CD4-positive, alpha-beta T cell treated with Interleukin-6 at 100 ng/mL for 8 hours (primary cell): ENCODE data around the gene RAB12.
"Not testable (repeated sequence)": the region's sequence is repeated elsewhere in the genome, so short reads cannot be mapped to it uniquely, and the experiment has no call there.

Source experiments
- DNase-seq: peaks from one replicate; pipeline ENCODE4 v3.0.0-alpha.2; 2020; ENCODE audit warnings: mixed read lengths, low spot score

RAB12 gene

GRCh38 chr18:8647359-8647758 lies 38.1 kb downstream of the RAB12 start:
- DNase-seq = not testable (repeated sequence)

DNA sequence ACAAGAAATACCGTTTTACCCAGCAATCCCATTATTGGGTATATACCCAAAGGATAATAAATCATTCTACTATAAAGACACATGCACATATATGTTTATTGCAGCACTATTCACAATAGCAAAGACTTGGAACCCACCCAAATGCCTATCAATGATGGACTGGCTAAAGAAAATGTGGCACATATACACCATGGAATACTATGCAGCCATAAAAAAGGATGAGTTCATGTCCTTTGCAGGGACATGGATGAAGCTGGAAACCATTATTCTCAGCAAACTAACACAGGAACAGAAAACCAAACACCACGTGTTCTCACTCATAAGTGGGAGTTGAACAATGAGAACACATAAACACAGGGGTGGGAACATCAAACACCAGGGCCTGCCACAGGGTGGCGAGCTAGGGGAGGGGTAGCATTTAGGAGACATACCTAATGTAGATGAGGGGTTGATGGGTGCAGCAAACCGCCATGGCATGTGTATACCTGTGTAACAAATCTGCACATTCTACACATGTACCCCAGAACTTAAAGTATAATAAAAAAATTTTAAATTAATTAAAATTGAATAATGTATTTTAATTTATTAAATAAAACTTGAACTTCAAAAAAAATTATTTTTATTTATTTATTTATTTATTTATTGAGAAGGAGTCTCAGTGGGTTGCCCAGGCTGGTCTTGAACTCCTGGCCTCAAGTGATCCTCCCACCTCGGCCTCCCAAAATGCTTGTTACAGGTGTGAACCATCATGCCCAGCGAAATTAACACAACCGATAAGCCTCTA lies 42.4 kb downstream of the RAB12 start:
- not testable (repeated sequence) for DNase-seq

GRCh38 chr18:8654503-8655451 lies 45.5 kb downstream of the RAB12 start:
- peak; percentile 8 for DNase-seq

DNA sequence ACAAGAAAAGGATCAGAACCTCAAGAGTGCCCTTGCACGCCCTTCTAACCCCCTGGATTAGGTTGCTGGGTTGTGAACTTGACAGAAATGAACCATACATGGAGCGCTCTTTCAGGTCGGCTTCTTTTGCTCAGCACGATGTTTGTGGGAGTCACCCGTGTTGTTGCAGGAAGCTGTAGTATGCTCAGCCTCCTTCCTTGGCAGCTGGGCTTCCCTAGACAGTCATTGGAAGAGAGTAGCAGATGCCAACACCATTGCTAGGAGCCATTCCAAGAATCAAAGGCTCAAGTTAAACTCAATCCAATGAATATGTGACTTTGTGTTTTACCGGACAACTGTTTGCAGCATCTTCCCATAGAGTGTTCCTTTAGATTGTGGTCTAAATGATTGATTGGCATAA lies 47.0 kb downstream of the RAB12 start:
- no peak for DNase-seq

DNA sequence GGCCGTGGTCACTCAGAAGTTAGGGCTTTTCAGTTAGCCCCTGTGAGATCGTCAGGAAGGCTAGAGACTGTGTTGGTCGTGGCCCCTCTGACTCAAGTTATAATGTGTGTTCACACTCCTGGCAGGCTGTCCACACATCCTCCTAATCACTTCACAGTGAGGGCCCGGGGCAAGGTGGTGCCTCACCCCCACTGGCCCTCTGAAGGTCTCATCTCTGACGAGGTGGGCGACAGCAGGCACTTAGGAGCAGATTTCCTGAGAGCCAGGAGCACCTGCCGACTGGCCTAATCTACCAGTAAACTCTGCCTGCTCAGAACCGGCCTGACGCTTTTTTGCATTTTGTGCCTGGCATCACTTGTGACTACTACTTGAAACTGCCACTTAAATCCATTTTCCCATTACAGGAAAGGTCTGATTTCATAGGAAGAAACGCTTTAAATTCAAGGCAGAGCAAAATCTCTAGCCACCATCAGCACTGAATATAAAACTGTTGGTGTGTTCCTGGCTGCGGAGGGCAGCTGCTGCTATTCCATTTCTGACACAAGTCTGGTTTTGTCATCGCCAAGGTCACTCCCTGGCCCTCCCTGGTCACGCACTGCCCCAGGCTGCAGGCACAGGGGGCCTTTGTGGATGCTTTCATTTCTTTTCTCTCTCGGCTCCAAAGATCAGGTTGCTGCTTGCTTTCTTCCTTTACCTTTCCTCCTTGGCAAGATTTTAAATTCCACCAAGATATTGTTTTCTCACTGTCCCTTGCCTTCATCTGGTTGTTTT lies 48.0 kb downstream of the RAB12 start:
- DNase-seq = no peak

DNA sequence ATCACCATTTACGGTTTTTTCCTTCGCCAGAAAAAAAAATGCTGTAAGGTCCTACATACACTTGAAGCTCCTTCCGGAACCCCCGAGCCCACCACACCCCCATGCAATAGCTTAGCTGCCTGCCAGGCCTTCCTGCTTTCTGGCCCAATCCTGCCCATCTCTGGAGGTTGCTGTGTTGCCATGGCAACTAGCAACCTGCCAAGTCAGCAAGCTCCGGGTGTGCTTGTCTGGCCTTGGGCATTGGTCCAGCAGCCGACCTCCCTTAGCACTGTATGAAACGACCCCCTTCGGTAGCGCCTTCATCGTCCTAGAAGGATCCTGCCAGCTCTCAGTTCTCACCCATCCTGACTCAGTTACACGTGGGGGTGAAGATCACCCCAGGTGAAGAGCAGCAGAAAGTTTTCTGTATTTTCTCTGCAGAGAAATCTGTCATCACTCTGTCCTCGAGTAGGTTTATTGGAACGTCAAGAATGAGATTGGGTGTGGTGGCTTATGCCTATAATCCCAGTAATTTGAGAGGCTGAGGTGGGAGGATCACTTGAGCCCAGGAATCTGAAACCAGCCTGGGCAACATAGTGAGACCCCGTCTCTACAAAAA lies 48.7 kb downstream of the RAB12 start:
- no peak for DNase-seq

- DNase-seq = no peak
Observed at GRCh38 chr18:8658858-8659485, 49.7 kb downstream of the RAB12 start.

GRCh38 chr18:8659609-8660242 lies 50.5 kb downstream of the RAB12 start:
- DNase-seq = no peak

GRCh38 chr18:8660316-8660715 lies 51.1 kb downstream of the RAB12 start:
- DNase-seq = no peak

GRCh38 chr18:8661754-8662559 lies 52.7 kb downstream of the RAB12 start:
- no peak for DNase-seq

- DNase-seq = no peak
Observed at GRCh38 chr18:8662560-8663255, 53.5 kb downstream of the RAB12 start.

DNA sequence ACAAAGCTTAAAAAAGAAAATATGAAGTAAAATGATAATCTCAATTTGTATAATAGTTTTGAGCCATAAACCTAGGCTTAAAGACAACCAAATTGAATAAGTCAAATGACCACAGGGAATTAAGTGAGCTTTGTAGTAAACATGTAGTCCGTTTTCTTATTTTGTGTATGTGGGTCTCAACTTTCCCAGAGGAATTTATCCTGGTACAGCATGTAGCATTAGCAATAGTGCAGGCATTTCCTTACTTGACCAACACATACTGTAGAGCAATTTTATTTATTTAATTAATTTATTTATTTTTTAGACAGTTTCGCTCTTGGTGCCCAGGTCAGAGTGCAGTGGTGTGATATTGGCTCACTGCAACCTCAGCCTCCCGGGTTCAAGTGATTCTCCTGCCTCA lies 58.6 kb downstream of the RAB12 start:
- no peak for DNase-seq

GRCh38 chr18:8668381-8668780 lies 59.1 kb downstream of the RAB12 start:
- no peak for DNase-seq

DNA sequence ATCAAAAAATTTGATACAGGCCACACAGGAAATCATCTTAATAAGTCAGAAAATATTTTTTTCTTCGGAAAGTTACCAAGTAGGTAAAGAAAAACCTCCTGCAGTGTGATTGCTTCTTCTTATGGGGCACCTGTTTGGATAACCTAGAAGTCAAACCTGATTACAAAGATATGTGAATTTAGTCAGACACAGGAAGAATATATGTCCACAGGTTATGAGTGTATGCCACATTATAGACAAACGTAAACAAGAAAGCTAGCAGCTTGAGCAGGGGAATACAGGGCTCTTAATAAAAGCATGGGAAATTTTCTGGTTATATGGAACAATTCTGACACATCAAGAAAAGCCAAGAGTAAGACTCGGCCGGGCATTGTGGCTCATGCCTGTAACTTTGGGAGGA lies 60.3 kb downstream of the RAB12 start:
- DNase-seq = no peak

DNA sequence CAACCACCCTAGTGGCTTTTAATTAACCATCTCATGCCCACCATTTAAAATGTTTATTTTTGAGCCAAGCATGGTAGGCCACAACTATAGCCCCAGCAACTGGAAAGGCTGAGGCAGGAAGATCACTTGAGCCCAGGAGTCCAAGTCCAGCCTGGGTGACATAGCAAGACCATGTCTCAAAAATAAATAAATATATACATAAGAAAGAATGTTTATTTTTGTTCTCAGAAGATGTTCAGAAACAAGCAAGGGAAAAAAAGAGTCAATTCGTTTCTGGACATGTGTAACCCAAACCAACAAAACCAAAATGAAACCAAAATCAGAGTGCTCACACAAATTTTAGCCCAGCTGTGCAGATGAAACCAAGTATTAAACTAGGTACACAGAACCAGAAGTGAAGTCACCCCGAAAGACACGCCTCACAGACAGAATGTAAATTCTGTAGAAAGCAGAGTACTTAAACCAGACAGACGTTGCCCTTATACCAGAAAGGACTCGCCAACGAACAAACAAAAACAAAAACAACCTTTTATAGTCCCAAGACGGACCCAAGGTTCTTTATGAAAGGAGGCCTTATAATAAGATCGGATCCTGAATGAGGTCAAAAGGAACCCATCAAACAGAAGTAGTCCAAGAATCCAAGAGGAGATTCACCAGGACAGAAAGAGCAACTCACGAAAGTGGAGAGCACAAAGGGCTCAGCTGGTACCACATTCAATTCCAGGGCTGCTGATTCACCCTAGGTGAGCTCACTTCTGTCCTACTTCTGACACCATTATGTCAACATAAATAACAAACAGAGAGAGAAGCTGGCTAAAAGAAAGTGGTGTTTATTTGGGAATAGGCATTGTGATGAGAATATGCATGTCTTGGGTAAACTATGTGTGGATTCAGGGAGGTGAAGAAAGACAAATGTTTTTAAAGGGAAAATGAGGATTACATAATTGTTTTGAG lies 64.3 kb downstream of the RAB12 start:
- DNase-seq = no peak

- DNase-seq = no peak
Observed at GRCh38 chr18:8675057-8675456, 65.8 kb downstream of the RAB12 start.

DNA sequence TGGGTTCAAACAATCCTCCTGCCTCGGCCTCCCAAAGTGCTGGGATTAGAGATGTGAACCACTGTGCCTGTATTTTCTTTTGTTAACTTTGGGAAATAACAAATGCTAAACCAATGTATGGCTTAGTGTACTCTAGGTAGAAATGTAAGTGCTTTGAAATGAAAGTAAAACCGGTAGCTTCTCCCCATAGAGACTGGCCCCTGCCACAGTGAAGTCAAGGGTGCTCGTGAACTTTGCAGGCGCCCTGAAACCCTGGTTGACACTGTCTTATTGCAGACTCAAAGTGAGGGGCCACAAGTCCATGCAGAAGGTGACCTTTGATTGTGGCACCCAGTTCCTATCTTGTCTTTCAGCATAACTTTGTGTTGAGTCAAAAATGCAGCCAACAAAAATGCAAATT lies 72.0 kb downstream of the RAB12 start:
- no peak for DNase-seq

DNA sequence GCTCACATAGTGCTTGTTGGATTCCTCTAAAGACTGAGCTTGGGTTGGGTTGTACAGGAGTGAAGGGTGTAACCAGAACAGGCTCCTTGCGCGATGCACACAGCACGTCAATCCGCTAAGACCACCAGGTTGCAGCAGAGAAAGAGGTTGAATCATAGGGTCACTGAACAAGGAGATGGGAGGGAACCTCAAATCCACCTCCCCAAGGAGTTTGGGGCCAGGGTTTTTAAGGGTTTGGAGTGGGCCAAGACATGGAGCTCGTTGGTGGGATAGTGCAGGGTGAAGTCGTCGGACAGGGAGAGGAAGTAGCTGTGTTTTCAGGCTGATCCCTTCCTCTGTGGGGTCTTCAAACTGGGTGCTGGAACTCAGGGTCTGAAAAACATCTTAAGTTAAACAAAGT lies 75.3 kb downstream of the RAB12 start:
- no peak for DNase-seq
